Measurements from ENCODE around the gene CALML3. TPM values are rescaled to one million over a fixed set of nuclear protein-coding genes. Genes with fewer than 3 reads are reported as not detected.

The CALML3 gene
- total and polyA plus RNA-seq, 11 donors = 0.03 TPM; not detected in 10

DNA sequence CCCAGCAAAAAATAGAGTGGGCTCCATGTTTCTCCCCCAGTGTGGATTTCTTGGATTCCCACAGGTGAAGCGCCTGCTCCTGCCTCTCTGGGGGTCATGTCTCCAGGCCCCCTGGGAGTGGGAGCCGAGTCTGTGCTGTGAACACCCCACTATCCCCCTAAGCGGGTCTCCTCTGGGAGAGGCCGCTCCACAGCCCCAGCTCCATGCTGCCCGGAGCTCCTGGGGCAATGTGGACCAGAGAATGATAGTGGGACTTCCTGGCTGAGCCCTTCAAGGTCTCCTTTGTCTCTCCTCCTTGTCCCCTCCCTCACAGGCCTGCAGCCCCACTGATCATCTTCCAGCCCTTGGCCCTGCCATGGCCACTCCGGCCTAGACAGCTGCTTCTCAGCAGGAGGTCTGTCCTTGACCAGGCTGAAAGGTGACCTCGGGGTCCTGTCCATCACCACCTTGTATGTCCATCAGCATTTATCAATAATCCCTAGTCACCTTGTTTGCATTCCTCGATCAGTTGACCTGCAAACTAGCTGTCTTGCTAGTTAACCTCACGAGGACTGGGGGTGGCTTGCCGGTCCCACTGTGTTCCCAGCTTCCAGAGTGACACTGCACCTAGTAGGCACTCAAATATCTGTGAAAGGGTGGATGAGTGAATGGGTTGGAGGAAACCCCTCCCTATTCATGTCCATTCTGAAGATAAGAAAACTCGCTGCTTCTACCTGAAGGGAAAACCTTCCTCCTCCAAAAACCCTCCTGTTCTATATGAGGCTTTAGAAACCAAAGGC lies 776 bp upstream of the CALML3 start:
- TF ChIP-seq, protein P1, sequence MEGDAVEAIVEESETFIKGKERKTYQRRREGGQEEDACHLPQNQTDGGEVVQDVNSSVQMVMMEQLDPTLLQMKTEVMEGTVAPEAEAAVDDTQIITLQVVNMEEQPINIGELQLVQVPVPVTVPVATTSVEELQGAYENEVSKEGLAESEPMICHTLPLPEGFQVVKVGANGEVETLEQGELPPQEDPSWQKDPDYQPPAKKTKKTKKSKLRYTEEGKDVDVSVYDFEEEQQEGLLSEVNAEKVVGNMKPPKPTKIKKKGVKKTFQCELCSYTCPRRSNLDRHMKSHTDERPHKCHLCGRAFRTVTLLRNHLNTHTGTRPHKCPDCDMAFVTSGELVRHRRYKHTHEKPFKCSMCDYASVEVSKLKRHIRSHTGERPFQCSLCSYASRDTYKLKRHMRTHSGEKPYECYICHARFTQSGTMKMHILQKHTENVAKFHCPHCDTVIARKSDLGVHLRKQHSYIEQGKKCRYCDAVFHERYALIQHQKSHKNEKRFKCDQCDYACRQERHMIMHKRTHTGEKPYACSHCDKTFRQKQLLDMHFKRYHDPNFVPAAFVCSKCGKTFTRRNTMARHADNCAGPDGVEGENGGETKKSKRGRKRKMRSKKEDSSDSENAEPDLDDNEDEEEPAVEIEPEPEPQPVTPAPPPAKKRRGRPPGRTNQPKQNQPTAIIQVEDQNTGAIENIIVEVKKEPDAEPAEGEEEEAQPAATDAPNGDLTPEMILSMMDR (IDR thresholded peaks at IDR 0.05) = no peak
- no peak for TF ChIP-seq POLR2A (IDR thresholded peaks at IDR 0.05)
- ATAC-seq = no peak
- Histone ChIP-seq H3K27me3 (no peaks in the 10 kb centered on the region), H3K4me3 (no peak overlapping the region), H3K4me1 (no peaks in the 10 kb centered on the region), H3K36me3 (no peaks in the 10 kb centered on the region), H3K27ac (no peak overlapping the region), H3K9me3 (no peaks in the 10 kb centered on the region)
- peak in 1 of 5 donors; percentile 45 for DNase-seq
- WGBS, 4 donors = 89 to 95% (median 93%) methylated on average over 10 to 11 of the region's 11 CpGs
- intact Hi-C loops (cut with DNase I) = no loop called here

DNA sequence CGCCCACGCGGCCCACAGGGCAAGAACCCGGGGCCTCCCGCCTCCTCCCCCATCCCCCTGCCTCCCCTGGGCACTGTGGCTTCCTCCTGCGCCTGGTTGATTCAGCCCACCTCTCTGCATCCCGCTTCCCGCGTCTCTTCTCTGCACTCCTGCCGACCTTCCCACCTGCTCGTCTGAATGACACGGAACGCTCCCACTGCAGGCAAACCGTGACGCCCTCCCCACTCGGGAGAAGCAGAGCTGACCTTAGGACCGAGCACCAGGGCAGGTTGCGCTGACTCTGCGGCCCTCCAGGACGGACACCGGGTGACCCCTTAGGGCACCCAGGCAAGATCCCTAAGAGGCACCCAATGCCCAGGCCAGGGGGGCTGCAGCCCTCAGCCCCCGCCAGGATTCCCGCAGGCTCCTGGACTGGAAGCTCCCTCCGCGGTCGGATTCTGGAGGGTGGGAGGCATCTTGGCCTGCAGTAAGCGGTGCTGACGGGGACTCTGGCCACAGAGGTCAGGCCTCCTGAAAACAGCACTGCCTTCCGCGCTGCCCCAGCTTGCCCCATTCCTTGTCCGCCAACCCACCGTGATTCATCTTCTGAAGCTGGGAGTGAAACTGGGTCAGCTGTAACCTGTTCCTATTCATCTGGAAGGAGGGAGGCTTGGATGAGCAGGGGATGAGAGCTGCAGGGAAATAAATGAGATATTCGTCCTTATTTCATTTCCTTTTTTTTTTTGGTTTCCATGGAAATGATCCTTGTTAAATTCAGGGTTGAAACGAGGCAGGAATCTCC lies 990 bp downstream of the CALML3 start:
- Histone ChIP-seq H3K36me3 (no peaks in the 10 kb centered on the region), H3K9me3 (no peaks in the 10 kb centered on the region), H3K27ac (no peak overlapping the region), H3K4me1 (peaks cover 0 to 11% (median 0%) of the 10 kb centered on the region in 12 donors), H3K4me3 (no peak overlapping the region), H3K27me3 (no peaks in the 10 kb centered on the region)
- 80 to 88% (median 87%) methylated on average over 24 to 34 of the region's 34 CpGs for whole genome bisulfite sequencing, 4 donors
- TF ChIP-seq POLR2A (IDR thresholded peaks at IDR 0.05) = no peak
- TF ChIP-seq, protein P1 (IDR thresholded peaks at IDR 0.05) = no peak
- DNase-seq (peak in 1 of 5 donors; percentile 47), ATAC-seq (no peak)
- intact Hi-C loops (cut with DNase I) = no loop called here

DNA sequence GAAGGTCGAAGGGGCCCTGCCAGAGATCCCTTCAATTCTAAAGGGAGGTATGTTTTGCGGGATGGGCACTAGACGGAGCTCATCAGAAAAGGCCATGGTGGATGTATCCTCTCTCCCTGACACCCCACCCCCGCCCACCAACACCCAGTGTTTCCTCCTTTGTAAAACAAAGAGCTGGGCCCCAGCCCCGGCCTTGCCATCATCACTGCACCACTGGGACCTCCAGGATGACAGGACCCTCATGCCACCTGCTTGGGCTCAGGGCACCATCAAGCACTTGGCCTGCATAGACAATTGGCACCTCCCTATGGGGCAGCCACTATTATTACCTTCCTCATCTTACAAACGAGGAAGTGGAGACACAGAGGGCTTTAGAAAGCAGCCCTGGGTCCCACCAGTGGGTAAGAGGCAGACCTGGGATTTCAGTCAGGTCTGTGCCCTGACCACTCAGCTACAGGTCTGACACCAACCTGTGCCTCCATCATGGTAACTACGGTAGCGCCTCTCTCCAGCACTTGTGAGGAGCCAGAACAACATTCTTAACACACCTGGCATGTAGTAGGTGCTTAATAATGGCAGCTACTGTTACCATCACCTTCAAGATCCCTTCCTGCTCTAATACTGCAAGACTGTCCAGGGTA lies 2.0 kb downstream of the CALML3 start:
- ATAC-seq (no peak), DNase-seq (peak in 1 of 5 donors; percentile 20)
- Histone ChIP-seq H3K9me3 (no peaks in the 10 kb centered on the region), H3K4me3 (no peak overlapping the region), H3K27me3 (no peaks in the 10 kb centered on the region), H3K27ac (no peak overlapping the region), H3K4me1 (peaks cover 0 to 11% (median 0%) of the 10 kb centered on the region in 12 donors), H3K36me3 (no peaks in the 10 kb centered on the region)
- WGBS, 4 donors = 82 to 92% (median 91%) methylated on average over 7 to 8 of the region's 8 CpGs
- TF ChIP-seq POLR2A (IDR thresholded peaks at IDR 0.05) = no peak
- TF ChIP-seq, protein P1 (IDR thresholded peaks at IDR 0.05) = no peak
- intact Hi-C loops (cut with DNase I) = no loop called here
